HG03175 (cell line): Measurements from ENCODE around the gene CEP295NL.
"Not testable (repeated sequence)": the region's sequence is repeated elsewhere in the genome, so short reads cannot be mapped to it uniquely, and the experiment has no call there.

ENCODE experiments used
- ATAC-seq: cut with Tn5 transposase; IDR thresholded peaks from one replicate; pipeline ENCODE4 v1.9.1; 2021; ENCODE audit warnings: mild to moderate bottlenecking, moderate library complexity; ENCODE audit not compliant: unreplicated experiment

The CEP295NL gene

GRCh38 chr17:78903101-78903779, at the start of gene CEP295NL:
CEP295NL (minus strand) TSS chr17:78903201; CDS start chr17:78901828, 1,373 bp downstream.
- ATAC-seq, result no peak

GRCh38 chr17:78952706-78953105, 49.7 kb upstream of the CEP295NL start:
- ATAC-seq, result no peak

GRCh38 chr17:78951967-78952551, 49.1 kb upstream of the CEP295NL start:
- no peak for ATAC-seq

GRCh38 chr17:78950870-78951269, 47.9 kb upstream of the CEP295NL start:
- no peak for ATAC-seq

GRCh38 chr17:78947235-78948149, 44.5 kb upstream of the CEP295NL start:
- ATAC-seq, result no peak

- no peak for ATAC-seq
Observed at GRCh38 chr17:78946631-78947030, 43.6 kb upstream of the CEP295NL start.

GRCh38 chr17:78946131-78946530, 43.1 kb upstream of the CEP295NL start:
- no peak for ATAC-seq

- ATAC-seq, result not testable (repeated sequence)
Observed at GRCh38 chr17:78945455-78945854, 42.5 kb upstream of the CEP295NL start.

- no peak for ATAC-seq
Observed at GRCh38 chr17:78944956-78945355, 42.0 kb upstream of the CEP295NL start.

- no peak for ATAC-seq
Observed at GRCh38 chr17:78944026-78944425, 41.0 kb upstream of the CEP295NL start.

- ATAC-seq, result no peak
Observed at GRCh38 chr17:78940708-78941107, 37.7 kb upstream of the CEP295NL start.

- no peak for ATAC-seq
Observed at GRCh38 chr17:78940258-78940657, 37.3 kb upstream of the CEP295NL start.

GRCh38 chr17:78939615-78940014, 36.6 kb upstream of the CEP295NL start:
- no peak for ATAC-seq

- ATAC-seq, result no peak
Observed at GRCh38 chr17:78937561-78937960, 34.6 kb upstream of the CEP295NL start.

GRCh38 chr17:78935419-78936323, 32.7 kb upstream of the CEP295NL start:
- ATAC-seq, result no peak

GRCh38 chr17:78934681-78935418, 31.8 kb upstream of the CEP295NL start:
- ATAC-seq, result no peak

GRCh38 chr17:78933959-78934568, 31.1 kb upstream of the CEP295NL start:
- no peak for ATAC-seq

- peak; percentile 51 for ATAC-seq
Observed at GRCh38 chr17:78933025-78933958, 30.3 kb upstream of the CEP295NL start.
